Testis (tissue), 3 donors: Measurements from ENCODE around the gene BMPR1A. TPM values are rescaled to one million over a fixed set of nuclear protein-coding genes. Genes with fewer than 3 reads are reported as not detected.

Experiments used
- DNase-seq: peaks from one replicate; pipeline ENCODE4 v3.0.0-alpha.2; 2019
- H3K27ac ChIP-seq, 2 donors: fragments of 200-600 bp; sonication (generic); one replicate each; pipeline ENCODE4 v1.5.1; 2019
- H3K27me3 ChIP-seq: fragments of 200-600 bp; sonication (generic); one replicate; pipeline ENCODE4 v1.5.1; 2019
- H3K36me3 ChIP-seq: fragments of 200-600 bp; sonication (generic); one replicate; pipeline ENCODE4 v1.5.1; 2017; ENCODE audit warnings: low read depth; ENCODE audit errors: missing control alignments
- H3K4me1 ChIP-seq: fragments of 200-600 bp; sonication (generic); one replicate; pipeline ENCODE4 v1.5.1; 2019
- H3K4me3 ChIP-seq, 2 donors: fragments of 200-600 bp; sonication (generic); one replicate each; pipeline ENCODE4 v1.5.1; 2017 to 2019
- H3K9me3 ChIP-seq: fragments of 200-600 bp; sonication (generic); one replicate; pipeline ENCODE4 v1.5.1; 2017
- POLR2A ChIP-seq: fragments of 450-650 bp; IDR thresholded peaks from one replicate; pipeline ENCODE4 v1.6.1; 2017; ENCODE audit warnings: antibody characterized with exemption, mild to moderate bottlenecking, moderate library complexity
- WGBS, 2 donors: methylation state at CpG; one replicate each; pipeline ENCODE4 v1.1.5; 2018; 5-methylcytosine and 5-hydroxymethylcytosine counted together
- intact Hi-C: fragments of 100-400 bp; cut with DNase I; formaldehyde crosslinking; loops from one replicate; pipeline ENCODE4 v1.15.1; 2023; ENCODE audit warnings: low total_unique reads
- polyA plus RNA-seq: library from polyadenylated mRNA; stranded (reverse); fragments of 350-450 nt; fragmentation: Illumina TruSeq; extraction: RNeasy Lipid Tissue Mini Kit (QIAGEN cat#74804); gene quantifications from one replicate; pipeline ENCODE4 v1.2.3, GENCODE V29; 2014; ENCODE audit warnings: low read depth, low replicate concordance; ENCODE audit not compliant: insufficient read depth
- total RNA-seq, 2 donors: library from RNA; depleted of rRNA; stranded (reverse); fragments of >200 nt; gene quantifications; one replicate each; pipeline ENCODE4 v1.2.3, GENCODE V29; 2016
- TF ChIP-seq, protein P1 (sequence below), 3 experiments: fragments of 450-650 bp in 2 of 3; fragments of 200-600 bp in 1 of 3; sonication (generic) in 1 of 3; IDR thresholded peaks; one replicate each; pipeline ENCODE4 v1.5.1; 2016 to 2019; ENCODE audit warnings: antibody characterized with exemption in 3 of 3, mild to moderate bottlenecking in 2 of 3, moderate library complexity in 1 of 3

The BMPR1A gene
- total and polyA plus RNA-seq, 3 donors from 2014 or later, result 19.5 to 51.1 (median 42.6) TPM

DNA sequence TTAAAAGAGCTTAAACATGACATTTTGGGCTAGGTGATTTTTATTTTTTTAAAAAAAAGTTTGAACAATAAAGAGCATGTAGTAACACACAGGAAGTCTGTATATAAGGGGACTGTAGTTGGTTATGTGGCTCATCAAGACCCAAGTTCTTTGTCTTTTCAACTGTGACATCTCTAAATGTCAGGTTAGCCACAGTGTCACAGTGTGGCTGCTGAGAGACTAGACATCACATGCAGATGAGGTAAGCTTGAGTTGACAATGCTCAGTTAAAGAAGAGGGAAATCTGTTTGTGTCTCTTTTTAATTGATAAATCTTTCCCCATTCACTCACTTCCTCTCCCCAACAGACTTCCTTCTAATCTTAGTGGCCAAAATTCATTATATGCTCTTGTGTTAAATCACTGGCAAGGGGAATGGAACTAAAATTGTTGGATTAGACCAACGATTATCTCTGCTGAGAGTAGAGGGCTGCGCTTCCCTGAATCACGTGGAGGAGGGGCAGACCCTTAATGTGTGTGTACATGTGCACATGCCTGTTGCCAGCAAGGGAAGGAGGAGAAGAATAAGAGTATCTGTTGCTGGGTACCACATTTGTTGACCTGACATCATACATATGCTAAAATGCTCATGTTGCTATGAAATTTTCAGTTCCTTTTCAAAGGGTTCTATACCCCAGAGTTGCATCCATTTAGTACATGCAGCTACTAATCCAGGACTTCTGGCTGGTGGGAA, 122.7 kb downstream of the BMPR1A start:
- Histone ChIP-seq H3K27ac (no peak overlapping the region), H3K36me3 (no peaks in the 10 kb centered on the region), H3K27me3 (no peaks in the 10 kb centered on the region), H3K4me3 (no peak overlapping the region), H3K9me3 (no peaks in the 10 kb centered on the region), H3K4me1 (no peaks in the 10 kb centered on the region)
- WGBS, 2 donors, result 70 to 71% methylated on average over 3 of the region's 3 CpGs
- intact Hi-C loops, result no loop called here
- TF ChIP-seq POLR2A, result no peak
- TF ChIP-seq, protein P1, sequence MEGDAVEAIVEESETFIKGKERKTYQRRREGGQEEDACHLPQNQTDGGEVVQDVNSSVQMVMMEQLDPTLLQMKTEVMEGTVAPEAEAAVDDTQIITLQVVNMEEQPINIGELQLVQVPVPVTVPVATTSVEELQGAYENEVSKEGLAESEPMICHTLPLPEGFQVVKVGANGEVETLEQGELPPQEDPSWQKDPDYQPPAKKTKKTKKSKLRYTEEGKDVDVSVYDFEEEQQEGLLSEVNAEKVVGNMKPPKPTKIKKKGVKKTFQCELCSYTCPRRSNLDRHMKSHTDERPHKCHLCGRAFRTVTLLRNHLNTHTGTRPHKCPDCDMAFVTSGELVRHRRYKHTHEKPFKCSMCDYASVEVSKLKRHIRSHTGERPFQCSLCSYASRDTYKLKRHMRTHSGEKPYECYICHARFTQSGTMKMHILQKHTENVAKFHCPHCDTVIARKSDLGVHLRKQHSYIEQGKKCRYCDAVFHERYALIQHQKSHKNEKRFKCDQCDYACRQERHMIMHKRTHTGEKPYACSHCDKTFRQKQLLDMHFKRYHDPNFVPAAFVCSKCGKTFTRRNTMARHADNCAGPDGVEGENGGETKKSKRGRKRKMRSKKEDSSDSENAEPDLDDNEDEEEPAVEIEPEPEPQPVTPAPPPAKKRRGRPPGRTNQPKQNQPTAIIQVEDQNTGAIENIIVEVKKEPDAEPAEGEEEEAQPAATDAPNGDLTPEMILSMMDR (IDR thresholded peaks at IDR 0.05), result no peak
- DNase-seq, result no peak

DNA sequence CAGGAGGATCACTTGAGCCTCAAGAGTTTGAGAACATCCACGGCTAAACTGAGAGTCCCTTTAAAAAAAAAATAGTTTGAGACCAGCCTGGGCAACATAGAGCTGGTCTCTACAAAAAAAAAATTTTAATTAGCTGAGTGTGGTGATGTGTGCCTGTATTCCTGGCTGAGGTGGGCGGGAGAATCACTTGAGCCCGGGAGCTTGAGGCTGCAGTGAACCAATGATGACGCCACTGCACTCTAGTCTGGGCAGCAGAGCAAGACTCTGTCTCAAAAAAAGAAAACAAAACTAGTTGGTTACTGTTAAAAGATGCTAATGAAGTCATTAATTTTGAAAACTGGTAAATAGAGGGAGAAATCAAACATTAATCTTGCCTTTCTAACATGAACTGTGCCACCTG, 124.6 kb downstream of the BMPR1A start:
- H3K4me1 ChIP-seq, result no peaks in the 10 kb centered on the region
- 87 to 94% methylated on average over 4 of the region's 4 CpGs for WGBS, 2 donors
- no peak for DNase-seq
- no peaks in the 10 kb centered on the region for H3K9me3 ChIP-seq
- no peaks in the 10 kb centered on the region for H3K27me3 ChIP-seq
- no peaks in the 10 kb centered on the region for H3K36me3 ChIP-seq
- TF ChIP-seq, protein P1 (IDR thresholded peaks at IDR 0.05), result no peak
- TF ChIP-seq POLR2A, result no peak
- no peak overlapping the region for H3K27ac ChIP-seq
- intact Hi-C loops, result no loop called here
- no peak overlapping the region for H3K4me3 ChIP-seq

DNA sequence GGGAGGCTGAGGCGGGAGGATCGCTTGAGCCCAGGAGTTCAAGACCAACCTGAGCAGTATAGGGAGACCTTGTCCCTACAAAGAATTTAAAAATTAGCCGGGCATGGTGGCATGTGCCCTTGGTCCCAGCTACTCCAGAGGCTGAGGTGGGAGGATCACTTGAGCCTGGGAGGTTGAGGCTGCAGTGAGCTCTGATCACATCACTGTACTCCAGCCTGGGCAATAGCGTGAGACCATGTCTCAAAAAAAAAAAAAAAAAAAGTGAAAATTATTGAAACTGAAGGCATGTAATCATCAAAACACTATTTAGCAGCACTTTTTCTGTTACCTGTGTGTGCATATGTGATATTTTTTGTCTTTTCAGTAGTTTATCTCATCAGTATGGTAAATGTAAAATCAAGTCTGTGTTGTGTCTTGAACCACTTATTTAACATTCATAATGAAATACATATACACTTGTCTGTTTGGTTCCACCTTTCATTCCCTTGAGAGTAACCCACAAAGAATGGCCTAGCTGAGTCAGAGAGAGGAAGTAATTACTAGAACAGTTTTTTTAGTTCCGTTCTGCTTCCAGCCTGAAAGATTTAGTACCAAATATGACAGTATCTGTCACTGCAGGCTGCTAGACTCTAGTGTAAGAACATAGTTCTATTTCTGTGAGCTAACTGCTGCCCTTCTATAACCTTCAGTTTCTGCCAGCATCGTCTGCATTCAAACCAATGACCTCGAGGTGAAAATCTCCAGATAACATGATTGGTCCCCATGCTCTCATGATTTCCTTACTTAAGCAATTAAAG, 132.4 kb downstream of the BMPR1A start:
- Histone ChIP-seq H3K4me1 (peaks cover 8% of the 10 kb centered on the region), H3K9me3 (no peaks in the 10 kb centered on the region), H3K27me3 (no peaks in the 10 kb centered on the region), H3K27ac (no peak overlapping the region), H3K4me3 (no peak overlapping the region), H3K36me3 (no peaks in the 10 kb centered on the region)
- DNase-seq, result no peak
- WGBS, 2 donors, result 63 to 70% methylated on average over 7 of the region's 7 CpGs
- no peak for TF ChIP-seq POLR2A
- TF ChIP-seq, protein P1 (IDR thresholded peaks at IDR 0.05), result no peak
- intact Hi-C loops, result no loop called here

DNA sequence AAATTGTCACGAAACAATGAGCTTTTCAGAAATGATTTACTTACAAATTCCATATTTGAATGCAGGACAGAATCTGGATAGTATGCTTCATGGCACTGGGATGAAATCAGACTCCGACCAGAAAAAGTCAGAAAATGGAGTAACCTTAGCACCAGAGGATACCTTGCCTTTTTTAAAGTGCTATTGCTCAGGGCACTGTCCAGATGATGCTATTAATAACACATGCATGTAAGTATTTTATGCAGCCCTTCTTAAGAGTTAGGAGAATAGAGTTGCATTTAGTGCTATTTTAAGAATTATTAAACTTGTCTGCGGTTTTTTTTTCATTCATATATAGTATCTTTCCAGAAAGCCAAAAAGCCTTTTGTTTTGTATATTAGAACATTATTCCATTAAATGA, 133.6 kb downstream of the BMPR1A start:
- H3K36me3 ChIP-seq, result no peaks in the 10 kb centered on the region
- WGBS, 2 donors, result 63 to 73% methylated on average over 3 of the region's 3 CpGs
- no peaks in the 10 kb centered on the region for H3K9me3 ChIP-seq
- H3K4me1 ChIP-seq, result peaks cover 8% of the 10 kb centered on the region
- intact Hi-C loops, result no loop called here
- no peak overlapping the region for H3K27ac ChIP-seq
- no peak for DNase-seq
- no peak overlapping the region for H3K4me3 ChIP-seq
- no peak for TF ChIP-seq POLR2A
- TF ChIP-seq, protein P1 (IDR thresholded peaks at IDR 0.05), result no peak
- no peaks in the 10 kb centered on the region for H3K27me3 ChIP-seq
